ENCODE data around the gene USH1G.

USH1G gene

GRCh38 chr17:74954115-74954514 lies 31.1 kb upstream of the USH1G start:
- no peak for DNase-seq (ENCODE audit: low read depth)

GRCh38 chr17:74953134-74953687 lies 30.2 kb upstream of the USH1G start:
- DNase-seq (ENCODE audit: low read depth), result no peak

GRCh38 chr17:74952431-74953133 lies 29.5 kb upstream of the USH1G start:
- DNase-seq (ENCODE audit: low read depth), result no peak

GRCh38 chr17:74951680-74952421 lies 28.8 kb upstream of the USH1G start:
- no peak for DNase-seq (ENCODE audit: low read depth)

- DNase-seq (ENCODE audit: low read depth), result no peak
Measured at GRCh38 chr17:74951065-74951464, 28.0 kb upstream of the USH1G start.

GRCh38 chr17:74950207-74950606 lies 27.2 kb upstream of the USH1G start:
- no peak for DNase-seq (ENCODE audit: low read depth)

- DNase-seq (ENCODE audit: low read depth), result no peak
Measured at GRCh38 chr17:74949455-74950115, 26.5 kb upstream of the USH1G start.

GRCh38 chr17:74947041-74947754 lies 24.1 kb upstream of the USH1G start:
- no peak for DNase-seq (ENCODE audit: low read depth)

GRCh38 chr17:74946641-74947040 lies 23.6 kb upstream of the USH1G start:
- DNase-seq (ENCODE audit: low read depth), result no peak

GRCh38 chr17:74945543-74945942 lies 22.5 kb upstream of the USH1G start:
- no peak for DNase-seq (ENCODE audit: low read depth)

GRCh38 chr17:74943808-74944522 lies 20.9 kb upstream of the USH1G start:
- DNase-seq (ENCODE audit: low read depth), result no peak

- DNase-seq (ENCODE audit: low read depth), result no peak
Measured at GRCh38 chr17:74941128-74941725, 18.2 kb upstream of the USH1G start.

GRCh38 chr17:74939534-74939933 lies 16.5 kb upstream of the USH1G start:
- DNase-seq (ENCODE audit: low read depth), result no peak

- DNase-seq (ENCODE audit: low read depth), result no peak
Measured at GRCh38 chr17:74938194-74938950, 15.3 kb upstream of the USH1G start.

- DNase-seq (ENCODE audit: low read depth), result peak; percentile 12
Measured at GRCh38 chr17:74937064-74938051, 14.3 kb upstream of the USH1G start.

GRCh38 chr17:74936470-74936799 lies 13.4 kb upstream of the USH1G start:
- DNase-seq (ENCODE audit: low read depth), result no peak

- no peak for DNase-seq (ENCODE audit: low read depth)
Measured at GRCh38 chr17:74935585-74936469, 12.8 kb upstream of the USH1G start, which contains the start of gene OTOP3. Gene OTOP3, plus strand, starts transcription at chr17:74935898. Its CDS starts 24 bp downstream, at chr17:74935922.

- no peak for DNase-seq (ENCODE audit: low read depth)
Measured at GRCh38 chr17:74935048-74935447, 12.0 kb upstream of the USH1G start.
